ENCODE results near the gene PRKAR1B.

The PRKAR1B gene

DNA sequence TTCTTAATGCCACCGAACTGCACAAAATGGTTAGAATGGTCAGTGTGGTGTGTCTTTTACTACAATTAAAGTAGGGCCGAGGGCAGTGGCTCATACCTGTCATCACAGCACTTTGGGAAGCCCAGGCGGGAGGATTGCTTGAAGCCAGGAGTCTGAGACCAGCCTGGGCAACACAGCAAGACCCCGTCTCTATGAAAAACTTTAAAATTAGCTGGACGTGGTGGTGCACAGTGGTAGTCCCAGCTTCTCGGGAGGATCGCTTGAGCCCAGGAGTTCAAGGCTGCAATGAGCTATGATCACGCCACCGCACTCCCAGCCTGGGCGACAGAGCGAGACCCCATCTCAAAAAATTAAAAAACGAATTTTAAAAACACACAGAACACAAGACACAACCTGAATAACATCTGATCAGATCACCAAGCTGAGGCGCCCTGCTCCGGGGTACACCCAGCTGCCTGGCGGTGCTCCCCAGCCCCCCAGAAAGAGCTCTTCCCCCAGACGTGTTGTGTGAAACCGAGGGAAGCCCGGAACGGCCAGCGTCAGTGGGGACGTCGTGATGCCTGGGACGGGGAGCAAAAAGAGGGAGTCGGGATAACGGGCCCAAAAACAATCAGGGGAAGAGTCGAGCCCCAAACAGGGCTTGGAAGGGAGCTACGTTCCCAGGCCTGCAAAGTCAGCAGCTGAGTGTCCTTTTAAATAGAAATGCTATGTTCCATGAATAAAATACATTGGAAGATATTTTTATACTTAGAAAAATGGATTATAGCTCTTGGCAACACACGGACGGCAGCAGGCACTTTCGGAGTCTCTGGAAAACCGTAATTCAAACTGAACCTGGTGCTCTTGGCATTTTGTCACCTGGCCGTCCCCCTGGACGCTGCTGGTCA is 126.7 kb downstream of the PRKAR1B start:
- Histone ChIP-seq H3K9ac (ENCODE audit: low read depth, low read length) (no peak overlapping the region), H3K4me1 (ENCODE audit: control insufficient read depth, insufficient read depth, low read length) (peaks cover 19% of the 10 kb centered on the region), H3K27me3 (ENCODE audit: control insufficient read depth, insufficient read depth, low read length) (no peaks in the 10 kb centered on the region), H3K4me2 (ENCODE audit: low read length) (no peak overlapping the region), H3K36me3 (ENCODE audit: insufficient read depth, low read length) (peaks cover 6% of the 10 kb centered on the region), H3K9me3 (replicated peaks; ENCODE audit: low read length) (no peaks in the 10 kb centered on the region), H3K4me3 (ENCODE audit: low read length) (no peak overlapping the region)

DNA sequence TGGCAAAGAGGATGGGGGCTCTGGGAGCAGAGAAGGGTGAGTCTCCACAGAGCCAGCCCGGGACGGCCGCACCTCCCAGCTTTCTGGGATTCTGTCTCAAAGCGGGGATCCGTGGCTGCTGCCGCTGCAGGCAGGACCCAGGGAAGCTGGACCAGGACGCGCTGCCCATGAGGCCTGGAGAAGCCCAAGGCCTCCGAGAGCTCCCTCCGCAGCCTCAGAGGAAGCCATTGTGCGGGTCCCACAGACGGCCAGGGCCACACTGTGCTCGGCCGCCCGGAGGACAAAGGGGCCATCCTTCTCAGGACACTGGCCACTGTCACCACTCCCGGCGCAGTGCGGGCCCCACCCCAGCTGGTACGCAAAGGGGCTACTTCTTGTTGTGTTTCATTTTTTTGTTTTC is 128.2 kb downstream of the PRKAR1B start:
- H3K4me1 ChIP-seq (ENCODE audit: control insufficient read depth, insufficient read depth, low read length): peaks cover 10% of the 10 kb centered on the region
- no peak overlapping the region for H3K4me2 ChIP-seq (ENCODE audit: low read length)
- no peak overlapping the region for H3K9ac ChIP-seq (ENCODE audit: low read depth, low read length)
- no peaks in the 10 kb centered on the region for H3K9me3 ChIP-seq (replicated peaks; ENCODE audit: low read length)
- H3K4me3 ChIP-seq (ENCODE audit: low read length): no peak overlapping the region
- no peaks in the 10 kb centered on the region for H3K27me3 ChIP-seq (ENCODE audit: control insufficient read depth, insufficient read depth, low read length)
- no peaks in the 10 kb centered on the region for H3K36me3 ChIP-seq (ENCODE audit: insufficient read depth, low read length)

DNA sequence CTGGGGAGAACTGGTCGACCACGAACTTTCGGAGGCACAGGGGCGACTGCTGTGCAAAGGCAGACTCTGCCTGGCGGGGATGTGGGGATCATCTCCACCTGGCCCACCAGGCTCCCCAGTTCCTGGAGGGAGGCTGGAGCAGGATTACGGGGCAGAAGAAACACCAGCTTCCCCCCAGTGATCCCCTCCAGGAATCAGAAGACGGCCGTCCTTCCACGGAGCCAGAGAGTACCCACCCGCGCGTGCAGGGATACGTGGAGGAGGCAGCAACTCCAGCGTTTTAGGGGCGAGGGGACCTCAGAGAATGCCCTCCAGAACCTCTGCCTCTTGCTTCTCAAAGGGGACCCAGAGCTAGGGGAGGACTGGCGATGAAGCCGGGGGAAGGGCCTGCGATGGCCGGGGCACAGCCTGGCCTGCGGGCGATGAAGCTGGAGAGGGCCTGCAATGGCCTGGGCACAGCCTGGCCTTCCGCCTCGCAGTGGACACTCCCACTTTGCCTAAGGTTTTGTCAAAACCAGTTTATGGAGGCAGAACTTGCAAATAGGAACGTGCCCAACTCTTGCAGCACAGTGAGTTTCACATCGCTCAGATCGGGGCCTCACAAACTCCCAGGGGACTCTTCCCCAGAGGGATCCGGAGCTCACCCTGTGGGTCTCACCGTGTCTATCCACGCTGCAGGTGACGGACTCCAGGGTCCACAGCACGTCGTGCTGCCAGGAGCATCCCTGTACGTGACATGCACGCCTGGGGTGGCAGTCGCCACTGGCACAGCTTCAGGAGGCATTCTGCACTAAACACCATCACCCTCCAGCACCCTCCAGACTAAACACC is 129.5 kb downstream of the PRKAR1B start:
- Histone ChIP-seq H3K9me3 (replicated peaks; ENCODE audit: low read length) (no peaks in the 10 kb centered on the region), H3K36me3 (ENCODE audit: insufficient read depth, low read length) (no peaks in the 10 kb centered on the region), H3K4me1 (ENCODE audit: control insufficient read depth, insufficient read depth, low read length) (peaks cover 8% of the 10 kb centered on the region)

DNA sequence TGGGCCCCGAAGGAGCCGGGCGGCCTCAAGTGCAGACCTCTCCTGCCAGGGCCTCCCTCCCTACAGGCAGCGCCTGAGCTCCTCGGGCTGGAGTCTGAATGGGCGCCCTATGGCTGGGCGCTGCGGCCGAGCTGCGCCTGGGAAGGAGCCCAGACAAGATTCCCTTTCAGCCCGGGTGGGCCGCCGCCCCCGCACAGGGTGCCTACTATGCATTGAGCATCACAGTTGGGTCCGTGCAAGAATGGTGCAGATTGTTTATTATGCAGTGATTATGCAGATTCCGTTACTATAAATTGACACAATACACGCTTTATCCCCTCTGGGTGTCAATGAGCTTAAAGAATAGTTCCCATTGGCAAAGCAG is 130.3 kb downstream of the PRKAR1B start:
- no peak overlapping the region for H3K9ac ChIP-seq (ENCODE audit: low read depth, low read length)
- no peak overlapping the region for H3K4me3 ChIP-seq (ENCODE audit: low read length)
- no peaks in the 10 kb centered on the region for H3K9me3 ChIP-seq (replicated peaks; ENCODE audit: low read length)
- no peaks in the 10 kb centered on the region for H3K36me3 ChIP-seq (ENCODE audit: insufficient read depth, low read length)
- H3K4me2 ChIP-seq (ENCODE audit: low read length): no peak overlapping the region
- peaks cover 8% of the 10 kb centered on the region for H3K4me1 ChIP-seq (ENCODE audit: control insufficient read depth, insufficient read depth, low read length)
- no peaks in the 10 kb centered on the region for H3K27me3 ChIP-seq (ENCODE audit: control insufficient read depth, insufficient read depth, low read length)

More for the DNA sequence above, 129.5 kb downstream of the PRKAR1B start:
- no peaks in the 10 kb centered on the region for H3K27me3 ChIP-seq (ENCODE audit: control insufficient read depth, insufficient read depth, low read length)
- no peak overlapping the region for H3K4me3 ChIP-seq (ENCODE audit: low read length)
- no peak overlapping the region for H3K4me2 ChIP-seq (ENCODE audit: low read length)
- H3K9ac ChIP-seq (ENCODE audit: low read depth, low read length): no peak overlapping the region

DNA sequence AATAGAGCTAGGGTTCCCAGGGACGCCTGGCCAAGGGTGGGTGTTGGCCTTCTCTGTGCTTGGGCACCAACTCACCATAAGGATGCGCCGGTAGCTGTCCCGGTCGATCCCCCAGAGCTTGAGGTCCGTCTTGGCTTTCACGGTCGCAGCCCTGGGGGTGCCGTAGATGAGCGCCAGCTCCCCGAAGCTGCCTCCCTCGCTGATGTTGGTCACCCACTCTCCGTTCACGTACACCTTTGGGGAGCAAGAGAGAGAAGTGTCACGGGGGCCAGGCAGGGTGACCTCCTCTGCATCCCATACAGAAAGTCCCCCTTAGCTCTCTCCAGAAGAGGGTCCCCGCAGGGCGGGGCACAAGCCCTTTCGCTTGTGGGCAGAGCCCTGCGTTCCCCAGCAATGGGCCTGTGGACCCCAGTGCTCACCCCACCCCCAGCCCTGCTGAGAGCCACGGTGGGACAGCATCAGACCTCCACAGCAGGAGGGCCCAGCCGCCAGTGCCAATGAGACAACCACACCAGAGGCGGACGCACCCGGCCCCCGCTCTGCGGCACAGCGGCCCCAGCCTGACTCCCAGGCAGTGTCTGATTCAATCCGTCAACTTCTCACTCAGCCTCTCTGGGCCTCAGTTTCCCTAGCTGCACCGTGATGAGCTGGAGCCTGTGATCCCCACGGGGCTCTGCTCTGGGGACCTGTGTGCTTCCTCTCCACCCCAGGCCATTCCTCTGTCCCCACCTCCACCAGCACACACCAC is 130.8 kb downstream of the PRKAR1B start:
- no peaks in the 10 kb centered on the region for H3K27me3 ChIP-seq (ENCODE audit: control insufficient read depth, insufficient read depth, low read length)
- H3K4me1 ChIP-seq (ENCODE audit: control insufficient read depth, insufficient read depth, low read length): peaks cover 5% of the 10 kb centered on the region
- H3K4me3 ChIP-seq (ENCODE audit: low read length): no peak overlapping the region
- no peak overlapping the region for H3K9ac ChIP-seq (ENCODE audit: low read depth, low read length)
- no peak overlapping the region for H3K4me2 ChIP-seq (ENCODE audit: low read length)
- no peaks in the 10 kb centered on the region for H3K9me3 ChIP-seq (replicated peaks; ENCODE audit: low read length)
- no peaks in the 10 kb centered on the region for H3K36me3 ChIP-seq (ENCODE audit: insufficient read depth, low read length)

DNA sequence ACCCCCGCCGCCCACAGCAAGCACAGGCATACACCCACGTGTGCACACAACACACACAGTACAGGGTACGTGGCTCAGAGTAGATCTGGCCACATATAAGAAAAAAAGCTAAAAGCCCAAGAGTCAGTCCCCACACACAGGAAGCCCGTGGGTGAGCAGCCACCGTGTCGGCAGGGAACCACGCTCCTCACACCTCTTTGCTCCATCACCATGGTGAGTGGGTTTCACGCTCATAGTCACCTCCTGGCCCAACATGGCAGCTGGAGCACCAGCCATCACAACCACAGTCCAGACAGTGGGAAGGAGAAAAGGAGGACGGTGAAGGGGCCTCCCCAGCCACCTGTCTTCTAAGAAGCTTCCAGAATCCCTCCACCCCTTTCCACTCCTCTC is 131.5 kb downstream of the PRKAR1B start:
- Histone ChIP-seq H3K36me3 (ENCODE audit: insufficient read depth, low read length) (no peaks in the 10 kb centered on the region), H3K27me3 (ENCODE audit: control insufficient read depth, insufficient read depth, low read length) (no peaks in the 10 kb centered on the region), H3K4me2 (ENCODE audit: low read length) (no peak overlapping the region), H3K9ac (ENCODE audit: low read depth, low read length) (no peak overlapping the region), H3K4me1 (ENCODE audit: control insufficient read depth, insufficient read depth, low read length) (peaks cover 8% of the 10 kb centered on the region), H3K4me3 (ENCODE audit: low read length) (no peak overlapping the region), H3K9me3 (replicated peaks; ENCODE audit: low read length) (no peaks in the 10 kb centered on the region)

DNA sequence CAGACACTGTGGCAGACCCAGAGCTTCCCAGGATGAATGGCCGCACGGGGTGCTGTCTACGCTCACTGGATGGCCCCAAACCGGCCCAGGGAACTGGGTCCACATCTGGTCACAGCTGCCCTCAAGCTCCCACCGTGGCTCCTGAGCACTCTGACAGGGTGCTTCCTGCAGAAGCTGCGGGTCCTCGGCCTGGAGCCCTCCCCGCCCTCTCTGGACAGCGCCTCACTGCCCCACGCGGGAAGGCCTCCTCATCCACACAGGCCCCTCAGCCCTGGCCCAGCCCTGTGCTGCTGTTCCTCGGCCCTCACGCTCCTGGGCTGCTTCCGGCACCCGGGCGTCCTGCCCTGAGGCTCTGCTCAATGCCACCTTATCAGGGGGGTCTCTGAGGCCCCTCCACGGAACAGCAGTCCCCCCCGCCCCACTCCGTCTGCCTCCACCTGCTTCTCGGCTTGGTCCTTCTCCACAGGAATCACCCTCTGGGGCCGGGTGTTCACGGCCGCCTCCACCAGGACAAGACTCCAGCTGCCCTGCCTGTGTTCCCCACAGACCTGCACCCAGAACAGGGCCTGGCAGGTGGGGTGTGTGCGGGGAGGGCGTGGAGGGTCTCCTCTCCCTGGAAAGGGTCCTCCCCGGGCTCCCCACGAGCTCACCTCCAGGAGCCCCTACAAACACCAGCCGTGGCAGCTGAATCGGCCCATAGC is 132.0 kb downstream of the PRKAR1B start:
- no peak overlapping the region for H3K9ac ChIP-seq (ENCODE audit: low read depth, low read length)
- H3K36me3 ChIP-seq (ENCODE audit: insufficient read depth, low read length): no peaks in the 10 kb centered on the region
- H3K4me1 ChIP-seq (ENCODE audit: control insufficient read depth, insufficient read depth, low read length): peaks cover 11% of the 10 kb centered on the region
- H3K27me3 ChIP-seq (ENCODE audit: control insufficient read depth, insufficient read depth, low read length): no peaks in the 10 kb centered on the region
- H3K4me3 ChIP-seq (ENCODE audit: low read length): no peak overlapping the region
- no peak overlapping the region for H3K4me2 ChIP-seq (ENCODE audit: low read length)
- no peaks in the 10 kb centered on the region for H3K9me3 ChIP-seq (replicated peaks; ENCODE audit: low read length)

DNA sequence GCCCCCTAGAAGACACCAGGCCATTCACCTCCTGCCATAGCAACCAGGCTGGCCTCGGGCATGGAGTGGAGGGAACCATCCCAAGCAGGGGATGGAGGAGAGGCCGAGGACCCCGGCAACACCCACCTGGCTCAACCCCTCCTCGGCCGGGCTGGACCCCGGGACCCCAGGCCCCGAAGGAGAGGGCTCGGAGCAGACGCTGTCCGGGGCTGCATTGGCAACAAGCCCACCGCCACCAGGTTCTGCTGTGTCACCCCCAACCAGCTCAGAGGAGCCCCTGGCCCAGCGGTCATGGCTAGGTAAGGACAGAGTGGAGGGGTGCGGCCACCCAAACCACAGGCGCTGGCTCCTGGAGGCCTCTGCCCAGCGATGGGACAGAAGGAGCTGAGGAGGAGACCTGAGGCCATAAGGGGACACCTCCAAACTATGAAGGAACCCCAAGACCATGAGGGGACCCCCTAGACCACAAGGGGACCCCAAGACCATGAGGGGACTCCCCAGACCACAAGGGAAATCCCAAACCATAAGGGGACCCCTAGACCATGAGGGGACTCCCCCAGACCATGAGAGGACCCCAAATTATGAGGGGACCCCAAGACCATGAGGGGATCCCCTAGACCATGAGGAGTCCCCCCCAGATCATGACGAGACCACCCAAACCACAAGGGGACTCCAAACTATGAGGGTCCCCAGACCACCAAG is 132.7 kb downstream of the PRKAR1B start:
- H3K4me2 ChIP-seq (ENCODE audit: low read length): no peak overlapping the region
- H3K4me3 ChIP-seq (ENCODE audit: low read length): no peak overlapping the region
- no peaks in the 10 kb centered on the region for H3K27me3 ChIP-seq (ENCODE audit: control insufficient read depth, insufficient read depth, low read length)
- no peaks in the 10 kb centered on the region for H3K36me3 ChIP-seq (ENCODE audit: insufficient read depth, low read length)
- H3K4me1 ChIP-seq (ENCODE audit: control insufficient read depth, insufficient read depth, low read length): peaks cover 11% of the 10 kb centered on the region
- H3K9ac ChIP-seq (ENCODE audit: low read depth, low read length): no peak overlapping the region
- H3K9me3 ChIP-seq (replicated peaks; ENCODE audit: low read length): no peaks in the 10 kb centered on the region

DNA sequence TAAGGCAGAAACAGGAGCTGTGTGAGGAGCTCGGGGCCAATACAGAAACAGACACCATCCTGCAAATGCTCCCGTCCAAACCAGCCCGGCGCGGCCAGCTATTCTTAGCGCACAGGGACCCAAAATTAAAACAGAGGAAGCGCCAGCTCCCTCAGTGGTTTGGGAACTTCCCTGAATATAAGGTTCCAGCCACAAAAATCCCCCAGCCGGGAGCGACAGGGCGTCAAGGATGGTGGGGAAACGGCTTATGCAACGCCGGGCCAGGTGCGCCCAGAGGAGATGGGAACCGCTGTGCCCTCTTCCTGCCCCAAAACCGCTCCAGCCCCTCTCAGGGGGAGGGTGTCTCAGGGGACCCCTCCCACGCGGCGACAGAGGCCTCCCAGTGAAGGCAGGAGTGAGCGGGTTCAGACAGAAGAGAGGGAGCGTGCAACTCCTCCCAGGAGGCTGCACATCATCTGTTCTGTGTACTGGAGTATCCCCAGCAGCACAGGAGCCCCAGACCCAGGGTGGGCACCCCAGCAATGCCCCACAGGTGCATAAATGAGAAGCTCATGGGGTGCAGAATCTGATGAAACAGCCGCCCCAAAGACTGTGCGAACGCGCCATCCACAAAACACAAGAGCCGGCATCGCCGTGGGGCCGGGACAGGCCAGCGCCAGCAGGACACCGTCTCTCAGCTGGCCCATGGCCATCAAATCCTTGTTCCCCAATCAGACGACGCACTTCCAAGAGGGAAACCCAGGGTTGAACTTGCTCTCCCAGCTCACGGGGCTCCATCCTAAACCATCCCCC is 133.6 kb downstream of the PRKAR1B start:
- H3K9me3 ChIP-seq (replicated peaks; ENCODE audit: low read length): no peaks in the 10 kb centered on the region
- no peak overlapping the region for H3K9ac ChIP-seq (ENCODE audit: low read depth, low read length)
- H3K27me3 ChIP-seq (ENCODE audit: control insufficient read depth, insufficient read depth, low read length): no peaks in the 10 kb centered on the region

More for the DNA sequence above, 133.6 kb downstream of the PRKAR1B start:
- no peak overlapping the region for H3K4me2 ChIP-seq (ENCODE audit: low read length)
- H3K4me1 ChIP-seq (ENCODE audit: control insufficient read depth, insufficient read depth, low read length): peaks cover 11% of the 10 kb centered on the region
- H3K4me3 ChIP-seq (ENCODE audit: low read length): no peak overlapping the region
- H3K36me3 ChIP-seq (ENCODE audit: insufficient read depth, low read length): no peaks in the 10 kb centered on the region
